ENCODE results near the gene ESYT1. TPM values are rescaled to one million over a fixed set of nuclear protein-coding genes. Genes with fewer than 3 reads are reported as not detected.

The ESYT1 gene
- total RNA-seq, 8 experiments from 2014 or later: 13.4 to 54.6 (median 44.2) TPM

DNA sequence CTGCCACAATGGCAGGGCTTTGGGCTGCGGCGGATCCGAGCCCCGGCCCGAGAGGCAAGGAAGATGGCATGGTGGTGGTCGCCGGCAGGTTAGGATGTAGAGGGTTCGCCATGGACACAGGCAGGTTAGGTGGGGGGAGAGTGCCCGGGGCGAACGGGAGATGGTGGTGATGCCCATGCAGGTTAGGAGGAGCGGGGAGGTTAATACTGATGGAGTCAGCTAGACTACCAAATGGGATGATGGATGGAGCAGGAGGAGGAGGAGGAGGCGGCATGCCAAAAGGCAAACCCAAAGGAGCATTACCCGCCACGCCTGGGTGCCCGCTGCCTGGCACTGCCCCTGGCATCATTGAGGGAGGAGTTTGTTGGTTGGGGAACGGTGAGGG lies 36.3 kb downstream of the ESYT1 start:
- in situ Hi-C loops (cut with MboI; ENCODE audit: low pct_unique_long_range_greater_than_20kb in 2 of 9, low sequenced_read_pairs in 9 of 9, unreplicated experiment in 9 of 9): loop anchor here in 1 of 9 experiments (25.0 kb wide), 1 partner anchor 98 kb away; the partner anchor contains the start of genes ANKRD52 and COQ10A
- Histone ChIP-seq H3K4me1 (replicated peaks in 1 of 2) (peaks cover 14 to 15% of the 10 kb centered on the region in 2 donors), H3K27ac (no peak overlapping the region), H3K4me3 (no peak overlapping the region)
- peak in 2 of 8 experiments; percentile 4 to 13 for ATAC-seq (replicated peaks in 6 of 8)
- 50 to 96% (median 93%) methylated on average over 1 to 9 of the region's 17 CpGs; no CpG with 5 or more reads in 3 of the 10 experiments for WGBS, 10 experiments

DNA sequence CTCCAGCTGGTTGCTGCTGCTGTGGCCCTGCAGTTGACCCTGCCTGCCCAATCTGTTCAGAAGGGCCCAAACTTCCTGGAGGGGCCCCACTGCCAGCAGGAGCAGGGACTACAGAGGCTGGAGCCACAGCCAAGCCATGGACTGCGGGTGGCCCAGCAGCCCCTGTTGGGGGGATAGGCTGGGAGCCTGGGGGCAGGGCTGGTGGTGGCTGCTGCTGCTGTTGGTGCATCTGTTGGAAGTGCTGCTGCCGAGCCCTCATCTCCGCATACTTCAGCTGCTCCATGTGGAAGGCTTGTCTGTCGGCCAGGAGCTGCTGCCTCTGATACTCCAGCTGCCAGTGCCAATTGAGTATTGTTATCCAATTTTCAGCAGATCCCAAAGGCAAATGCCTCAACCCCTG lies 37.3 kb downstream of the ESYT1 start:
- Histone ChIP-seq H3K4me3 (no peak overlapping the region), H3K4me1 (replicated peaks in 1 of 2) (peaks cover 4 to 5% of the 10 kb centered on the region in 2 donors), H3K27ac (no peak overlapping the region)
- WGBS, 10 experiments: 43 to 100% (median 88%) methylated on average over 1 to 4 of the region's 4 CpGs; no CpG with 5 or more reads in 6 of the 10 experiments
- in situ Hi-C loops (cut with MboI; ENCODE audit: low pct_unique_long_range_greater_than_20kb in 2 of 9, low sequenced_read_pairs in 9 of 9, unreplicated experiment in 9 of 9): loop anchor here in 1 of 9 experiments (25.0 kb wide), 1 partner anchor 97 kb away; the partner anchor contains the start of genes ANKRD52 and COQ10A
- ATAC-seq (replicated peaks in 6 of 8): peak in 2 of 8 experiments; percentile 5 to 16

DNA sequence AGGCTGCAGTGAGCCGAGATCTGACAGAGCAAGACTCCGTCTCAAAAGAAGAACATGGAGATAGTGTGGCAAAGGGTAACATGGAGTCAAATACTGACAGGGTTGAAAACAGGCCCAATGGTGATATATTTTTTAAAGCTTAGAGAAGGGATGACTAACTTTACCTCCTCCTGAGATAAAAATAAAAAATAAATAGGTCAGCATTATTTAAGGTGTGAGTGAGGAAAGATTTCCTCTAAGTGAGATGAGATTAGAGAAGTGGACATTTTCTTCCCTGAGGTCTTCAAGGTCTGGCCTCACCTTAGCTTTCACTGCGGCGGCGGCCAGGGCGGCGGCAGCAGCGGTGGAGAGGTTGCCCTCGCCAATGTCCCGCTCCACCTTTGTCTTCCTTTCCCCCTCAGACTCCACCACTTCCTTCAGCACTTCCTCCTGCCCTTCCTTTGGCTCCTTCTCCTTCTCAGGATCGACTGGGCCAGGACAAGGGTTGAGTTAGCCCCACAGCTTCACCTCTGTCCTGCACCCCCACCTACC lies 41.2 kb downstream of the ESYT1 start:
- Histone ChIP-seq H3K4me3 (no peak overlapping the region), H3K27ac (no peak overlapping the region), H3K4me1 (replicated peaks in 1 of 2) (no peaks in the 10 kb centered on the region)
- in situ Hi-C loops (cut with MboI; ENCODE audit: low pct_unique_long_range_greater_than_20kb in 2 of 9, low sequenced_read_pairs in 9 of 9, unreplicated experiment in 9 of 9): loop anchor here in 1 of 9 experiments (25.0 kb wide), 1 partner anchor 93 kb away; the partner anchor contains the start of genes ANKRD52 and COQ10A
- no peak for ATAC-seq (replicated peaks in 6 of 8)
- WGBS, 10 experiments: 40 to 100% (median 95%) methylated on average over 1 to 11 of the region's 11 CpGs; no CpG with 5 or more reads in 2 of the 10 experiments

DNA sequence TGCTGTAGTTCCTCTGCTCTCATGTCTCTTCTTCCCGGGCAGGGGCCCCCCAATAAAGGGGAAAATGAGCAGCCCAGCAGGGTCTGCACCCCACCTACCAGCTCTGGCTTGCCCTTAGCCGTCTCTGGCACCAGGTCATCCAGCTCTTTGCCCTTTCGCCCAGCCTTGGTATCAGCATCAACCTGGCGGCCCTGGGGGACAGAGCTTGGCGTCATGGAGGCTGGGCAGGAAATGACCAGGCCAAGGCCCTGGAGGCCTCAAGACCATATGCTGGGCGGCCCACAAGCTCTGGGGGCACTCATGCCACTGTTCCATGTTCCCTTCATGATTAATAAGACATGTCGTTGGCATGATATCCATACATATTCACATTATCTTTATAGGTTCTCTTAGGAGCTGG lies 44.8 kb downstream of the ESYT1 start:
- ATAC-seq (replicated peaks in 6 of 8): no peak
- H3K4me3 ChIP-seq: no peak overlapping the region
- in situ Hi-C loops (cut with MboI; ENCODE audit: low pct_unique_long_range_greater_than_20kb in 2 of 9, low sequenced_read_pairs in 9 of 9, unreplicated experiment in 9 of 9): loop anchor here in 1 of 9 experiments (25.0 kb wide), 1 partner anchor 89 kb away; the partner anchor contains the start of genes ANKRD52 and COQ10A
- WGBS, 10 experiments: 86 to 100% (median 93%) methylated on average over 1 to 4 of the region's 7 CpGs; no CpG with 5 or more reads in 4 of the 10 experiments
- no peak overlapping the region for H3K27ac ChIP-seq
- H3K4me1 ChIP-seq (replicated peaks in 1 of 2): no peaks in the 10 kb centered on the region

DNA sequence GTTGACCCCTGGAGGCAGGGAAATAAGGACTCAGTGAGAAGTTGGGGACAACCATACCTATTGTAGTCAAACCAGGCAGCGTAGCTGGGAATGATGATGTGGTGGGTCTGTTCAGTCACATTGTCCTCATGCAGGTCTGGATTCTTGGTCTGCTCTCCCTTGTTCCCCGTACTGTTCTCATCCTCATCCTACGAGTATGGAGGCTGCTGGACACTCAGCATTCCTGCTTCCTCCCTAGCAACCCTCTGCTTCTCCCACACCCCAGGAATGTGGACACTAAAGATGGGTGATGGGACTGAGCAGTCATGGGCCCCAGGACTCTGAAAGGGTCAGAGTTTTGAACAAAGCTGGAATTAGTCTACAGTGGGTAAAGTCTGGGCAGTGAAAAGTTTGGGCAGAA lies 50.3 kb downstream of the ESYT1 start:
- in situ Hi-C loops (cut with MboI; ENCODE audit: low pct_unique_long_range_greater_than_20kb in 2 of 9, low sequenced_read_pairs in 9 of 9, unreplicated experiment in 9 of 9): no loop called here
- Histone ChIP-seq H3K4me1 (replicated peaks in 1 of 2) (no peaks in the 10 kb centered on the region), H3K27ac (no peak overlapping the region), H3K4me3 (no peak overlapping the region)
- 67 to 100% (median 80%) methylated on average over 1 to 3 of the region's 3 CpGs; no CpG with 5 or more reads in 5 of the 10 experiments for WGBS, 10 experiments
- peak in 3 of 8 experiments; percentile 13 to 89 (median 28) for ATAC-seq (replicated peaks in 6 of 8)

DNA sequence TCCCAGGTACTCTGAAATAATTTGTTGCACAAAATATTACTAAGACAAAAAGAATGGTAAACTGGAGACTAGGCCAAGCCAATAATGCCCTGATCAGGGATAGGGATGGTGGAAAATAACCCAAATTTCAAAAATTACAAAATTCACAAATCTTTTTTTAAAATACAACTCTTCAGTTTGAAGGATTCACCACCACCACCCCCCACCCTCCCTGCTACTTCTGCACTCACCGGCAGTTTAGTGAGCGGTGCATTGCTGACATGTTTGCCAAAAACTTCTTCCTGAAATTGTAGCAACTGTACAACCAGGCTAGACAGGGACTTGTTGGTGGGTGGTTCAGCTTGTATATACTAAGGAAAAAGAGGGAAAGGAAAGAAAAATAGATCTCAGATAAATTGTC lies 58.9 kb downstream of the ESYT1 start:
- in situ Hi-C loops (cut with MboI; ENCODE audit: low pct_unique_long_range_greater_than_20kb in 2 of 9, low sequenced_read_pairs in 9 of 9, unreplicated experiment in 9 of 9): no loop called here
- no peak for ATAC-seq (replicated peaks in 6 of 8)
- 85 to 100% (median 100%) methylated on average over 1 to 2 of the region's 2 CpGs; no CpG with 5 or more reads in 7 of the 10 experiments for WGBS, 10 experiments
- Histone ChIP-seq H3K4me3 (no peak overlapping the region), H3K4me1 (replicated peaks in 1 of 2) (peaks cover 4 to 8% of the 10 kb centered on the region in 2 donors), H3K27ac (no peak overlapping the region)

DNA sequence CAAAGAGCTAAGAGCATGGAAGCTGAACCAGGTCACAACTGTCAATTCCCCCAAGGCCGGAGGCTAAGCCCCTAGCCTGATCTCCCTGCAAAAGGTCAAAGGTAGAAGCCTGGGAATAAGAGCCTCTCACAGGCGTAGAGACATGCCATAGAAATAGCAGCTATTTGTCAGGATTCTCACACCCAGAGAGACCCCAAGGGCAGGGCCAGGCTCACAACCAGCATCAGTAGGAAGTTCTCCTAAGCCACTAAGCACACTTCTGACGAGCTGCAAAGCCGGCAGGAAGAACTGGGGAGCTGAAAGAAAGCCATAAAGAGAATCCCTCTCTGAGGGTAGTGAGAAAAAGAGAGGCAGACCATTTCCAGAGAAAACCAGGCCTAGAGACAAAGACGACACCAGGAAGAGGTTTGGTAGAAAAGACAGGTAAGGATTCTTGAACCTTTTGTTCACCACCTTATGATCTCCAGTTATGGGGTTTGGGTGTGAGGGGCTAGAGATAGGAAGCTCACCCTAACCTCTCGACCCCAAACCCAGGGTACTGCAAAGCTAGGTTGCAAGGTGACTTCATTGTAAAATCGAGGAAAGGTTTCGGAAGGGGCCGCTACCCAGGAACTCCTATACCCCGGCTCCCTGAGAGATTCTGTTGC lies 60.2 kb downstream of the ESYT1 start:
- Histone ChIP-seq H3K4me1 (replicated peaks in 1 of 2) (peaks cover 4 to 8% of the 10 kb centered on the region in 2 donors), H3K27ac (peak overlapping the region; percentile 87 to 91), H3K4me3 (peak overlapping the region; percentile 71 to 98 (median 84))
- ATAC-seq (replicated peaks in 6 of 8): no peak
- WGBS, 10 experiments: 0 to 17% (median 0%) methylated on average over 1 to 5 of the region's 10 CpGs; no CpG with 5 or more reads in 2 of the 10 experiments
- in situ Hi-C loops (cut with MboI; ENCODE audit: low pct_unique_long_range_greater_than_20kb in 2 of 9, low sequenced_read_pairs in 9 of 9, unreplicated experiment in 9 of 9): no loop called here

DNA sequence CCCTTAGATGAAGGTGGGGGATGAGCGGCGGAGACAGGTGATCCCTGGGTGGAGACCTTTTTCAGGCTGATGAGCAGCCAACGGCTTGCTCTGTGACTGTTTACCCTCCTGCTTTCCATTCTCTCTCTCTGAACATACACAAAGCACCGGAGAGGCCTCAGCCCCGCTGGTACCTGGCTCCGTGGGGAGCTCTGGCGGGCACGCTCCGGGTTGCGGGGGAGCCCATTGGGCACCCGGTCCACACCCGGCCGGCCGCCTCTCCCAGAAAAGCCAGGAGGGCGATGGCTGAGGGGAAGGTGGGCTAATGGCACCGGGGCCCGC lies 60.7 kb downstream of the ESYT1 start:
- in situ Hi-C loops (cut with MboI; ENCODE audit: low pct_unique_long_range_greater_than_20kb in 2 of 9, low sequenced_read_pairs in 9 of 9, unreplicated experiment in 9 of 9): no loop called here
- peak in 1 of 8 experiments; percentile 1 for ATAC-seq (replicated peaks in 6 of 8)
- peak overlapping the region; percentile 87 to 91 for H3K27ac ChIP-seq

DNA sequence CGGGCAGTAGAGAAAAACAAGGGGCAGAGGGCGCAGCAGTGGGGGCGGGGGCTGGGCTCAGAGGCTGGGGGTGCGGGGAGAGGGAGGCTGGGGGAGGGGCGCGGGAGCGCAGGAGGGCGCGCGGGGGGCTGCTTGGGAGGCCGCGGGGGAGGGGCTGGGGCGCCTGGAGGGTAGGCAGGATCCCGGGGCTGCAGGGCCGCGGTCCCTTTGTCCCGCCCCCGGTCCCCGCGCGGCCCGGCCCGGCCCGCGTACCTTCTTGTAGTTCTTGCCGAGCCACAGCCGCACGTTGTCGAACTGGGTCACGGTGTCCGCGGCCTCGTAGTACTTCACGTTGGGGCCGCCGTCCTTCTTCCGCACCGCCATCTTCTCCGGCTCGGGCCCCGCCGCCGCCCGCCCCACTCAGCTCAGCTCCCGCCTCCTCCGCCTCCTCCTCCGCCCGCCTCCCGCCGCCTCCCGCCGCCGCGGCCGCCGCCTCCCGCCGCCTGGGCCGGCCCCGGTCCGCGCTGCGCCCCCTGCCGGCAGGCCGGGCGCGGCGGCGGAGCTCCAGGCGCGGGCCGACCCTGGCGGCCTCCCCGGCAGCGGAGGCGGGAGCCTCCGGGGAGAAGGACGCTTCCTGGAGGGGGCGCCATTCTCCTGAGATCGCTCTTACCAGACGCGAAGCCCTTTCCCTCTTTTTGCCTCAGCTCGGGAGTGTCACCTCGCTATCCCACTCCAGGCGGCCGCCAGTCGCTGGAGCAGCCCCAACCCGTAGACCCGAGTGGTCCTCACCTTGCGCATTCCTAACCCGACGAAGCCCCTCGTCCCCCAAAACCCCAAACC lies 61.2 kb downstream of the ESYT1 start, which contains the start of gene SMARCC2:
Gene SMARCC2, minus strand, starts transcription at position 385 of the 819 bp plus-strand sequence. Its CDS starts 22 bp downstream, at position 363.
- peak; percentile 78 to 92 (median 88) for ATAC-seq (replicated peaks in 6 of 8)
- peaks cover 4 to 8% of the 10 kb centered on the region in 2 donors for H3K4me1 ChIP-seq (replicated peaks in 1 of 2)
- peak within 1 kb of the TSS; percentile 87 to 91 for H3K27ac ChIP-seq
- in situ Hi-C loops (cut with MboI; ENCODE audit: low pct_unique_long_range_greater_than_20kb in 2 of 9, low sequenced_read_pairs in 9 of 9, unreplicated experiment in 9 of 9): no loop called here
- peak within 1 kb of the TSS; percentile 71 to 98 (median 84) for H3K4me3 ChIP-seq
- WGBS, 10 experiments: 0% methylated on average over 1 to 5 of the region's 93 CpGs; no CpG with 5 or more reads in 7 of the 10 experiments

More for the DNA sequence above, 60.7 kb downstream of the ESYT1 start:
- H3K4me3 ChIP-seq: peak overlapping the region; percentile 71 to 98 (median 84)
- WGBS, 10 experiments: 0% methylated on average over 1 to 2 of the region's 17 CpGs; no CpG with 5 or more reads in 6 of the 10 experiments
- H3K4me1 ChIP-seq (replicated peaks in 1 of 2): peaks cover 4 to 8% of the 10 kb centered on the region in 2 donors

DNA sequence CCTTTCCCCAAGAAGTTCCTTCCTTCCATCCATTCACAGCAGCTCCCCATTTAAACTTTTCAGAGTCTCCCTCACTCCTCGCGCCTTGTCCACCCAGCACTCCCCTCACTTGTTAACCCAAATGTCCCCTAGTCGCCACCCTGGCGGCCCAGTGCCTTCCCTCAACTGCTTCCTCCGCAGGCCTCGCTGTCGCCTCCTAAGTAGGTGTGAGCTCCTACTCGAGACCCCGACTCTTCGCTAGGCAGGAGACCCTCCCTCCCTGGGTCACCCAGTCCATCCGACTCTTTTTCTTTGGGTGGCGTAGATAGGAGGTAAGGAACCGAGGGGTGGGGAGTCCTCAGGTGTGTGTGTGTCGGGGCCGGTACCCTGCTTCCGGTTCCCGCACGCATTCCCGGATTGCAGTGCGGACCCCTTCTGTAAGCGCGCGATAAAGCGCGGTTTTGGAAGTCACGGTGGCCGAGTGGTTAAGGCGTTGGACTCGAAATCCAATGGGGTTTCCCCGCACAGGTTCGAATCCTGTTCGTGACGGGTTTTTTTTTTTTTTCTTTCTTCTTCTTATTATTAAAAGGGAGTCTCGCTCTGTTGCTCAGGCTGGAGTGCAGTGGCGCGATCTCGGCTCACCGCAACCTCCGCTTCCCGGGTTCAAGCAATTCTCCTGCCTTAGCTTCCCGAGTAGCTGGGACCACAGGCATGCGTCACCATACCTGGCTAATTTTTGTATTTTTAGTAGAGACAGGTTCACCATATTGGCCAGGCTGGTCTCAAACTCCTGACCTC lies 62.0 kb downstream of the ESYT1 start:
- Histone ChIP-seq H3K27ac (peak overlapping the region; percentile 36 to 91), H3K4me1 (replicated peaks in 1 of 2) (peaks cover 4 to 8% of the 10 kb centered on the region in 2 donors), H3K4me3 (peak overlapping the region; percentile 71 to 98 (median 84))
- in situ Hi-C loops (cut with MboI; ENCODE audit: low pct_unique_long_range_greater_than_20kb in 2 of 9, low sequenced_read_pairs in 9 of 9, unreplicated experiment in 9 of 9): no loop called here
- 0 to 13% (median 2%) methylated on average over 2 to 19 of the region's 42 CpGs for WGBS, 10 experiments
- ATAC-seq (replicated peaks in 6 of 8): peak; percentile 48 to 62 (median 54)

DNA sequence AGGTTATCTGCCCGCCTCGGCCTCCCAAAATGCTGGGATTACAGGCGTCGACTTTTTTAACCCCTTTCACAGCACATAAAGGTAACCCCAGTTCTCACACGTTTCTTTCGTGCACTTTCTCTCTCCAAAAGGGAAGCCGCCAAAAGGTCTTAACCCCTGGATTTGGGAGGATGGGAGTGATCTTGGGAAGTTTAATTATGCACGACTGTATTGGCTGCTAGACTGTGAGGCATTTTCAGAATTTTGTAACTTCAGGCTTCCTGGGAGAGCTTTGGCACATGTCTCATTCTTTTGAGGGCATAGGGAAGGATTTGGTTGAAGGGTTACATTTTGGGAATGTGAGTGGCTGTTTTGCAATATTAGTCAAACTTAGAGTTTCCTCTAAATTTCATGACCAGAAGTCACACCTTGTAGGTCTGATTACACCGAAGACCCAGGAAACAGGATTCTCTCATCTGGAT lies 62.7 kb downstream of the ESYT1 start:
- H3K4me3 ChIP-seq: peak overlapping the region; percentile 71 to 98 (median 84)
- WGBS, 10 experiments: 0 to 80% (median 46%) methylated on average over 1 to 9 of the region's 9 CpGs; no CpG with 5 or more reads in 1 of the 10 experiments
- no peak for ATAC-seq (replicated peaks in 6 of 8)
- in situ Hi-C loops (cut with MboI; ENCODE audit: low pct_unique_long_range_greater_than_20kb in 2 of 9, low sequenced_read_pairs in 9 of 9, unreplicated experiment in 9 of 9): no loop called here
- H3K4me1 ChIP-seq (replicated peaks in 1 of 2): peaks cover 4 to 8% of the 10 kb centered on the region in 2 donors
- H3K27ac ChIP-seq: peak overlapping the region in 1 of 2 donors; percentile 91

DNA sequence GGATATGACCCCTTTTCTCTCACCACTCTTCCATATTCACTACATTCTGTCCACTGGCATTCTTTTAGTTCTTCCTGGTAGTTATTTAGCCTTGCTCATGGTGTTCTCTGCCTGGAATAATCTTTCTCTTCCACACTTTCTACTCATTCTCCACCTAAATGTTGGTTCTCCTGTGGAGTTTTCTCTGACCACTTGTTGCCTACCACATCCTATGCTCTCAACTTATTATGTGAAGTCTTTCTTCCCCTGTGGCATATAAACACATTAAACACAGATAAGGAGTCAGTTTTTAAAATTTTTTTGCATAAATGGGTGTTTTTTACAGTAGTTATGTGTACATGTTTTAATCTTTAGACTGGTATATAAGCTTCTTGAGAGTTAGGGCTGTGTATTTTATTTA lies 64.5 kb downstream of the ESYT1 start:
- no peak overlapping the region for H3K4me3 ChIP-seq
- H3K27ac ChIP-seq: no peak overlapping the region
- in situ Hi-C loops (cut with MboI; ENCODE audit: low pct_unique_long_range_greater_than_20kb in 2 of 9, low sequenced_read_pairs in 9 of 9, unreplicated experiment in 9 of 9): no loop called here
- peaks cover 4 to 5% of the 10 kb centered on the region in 2 donors for H3K4me1 ChIP-seq (replicated peaks in 1 of 2)
- no peak for ATAC-seq (replicated peaks in 6 of 8)
